D341Med (cell line): ENCODE measurements around the gene APOBR.
"Not testable (repeated sequence)": the region's sequence is repeated elsewhere in the genome, so short reads cannot be mapped to it uniquely, and the experiment has no call there.

Experiments used
- DNase-seq: peaks from one replicate; pipeline ENCODE4 v3.0.0; 2012; ENCODE audit warnings: low spot score

The APOBR gene

DNA sequence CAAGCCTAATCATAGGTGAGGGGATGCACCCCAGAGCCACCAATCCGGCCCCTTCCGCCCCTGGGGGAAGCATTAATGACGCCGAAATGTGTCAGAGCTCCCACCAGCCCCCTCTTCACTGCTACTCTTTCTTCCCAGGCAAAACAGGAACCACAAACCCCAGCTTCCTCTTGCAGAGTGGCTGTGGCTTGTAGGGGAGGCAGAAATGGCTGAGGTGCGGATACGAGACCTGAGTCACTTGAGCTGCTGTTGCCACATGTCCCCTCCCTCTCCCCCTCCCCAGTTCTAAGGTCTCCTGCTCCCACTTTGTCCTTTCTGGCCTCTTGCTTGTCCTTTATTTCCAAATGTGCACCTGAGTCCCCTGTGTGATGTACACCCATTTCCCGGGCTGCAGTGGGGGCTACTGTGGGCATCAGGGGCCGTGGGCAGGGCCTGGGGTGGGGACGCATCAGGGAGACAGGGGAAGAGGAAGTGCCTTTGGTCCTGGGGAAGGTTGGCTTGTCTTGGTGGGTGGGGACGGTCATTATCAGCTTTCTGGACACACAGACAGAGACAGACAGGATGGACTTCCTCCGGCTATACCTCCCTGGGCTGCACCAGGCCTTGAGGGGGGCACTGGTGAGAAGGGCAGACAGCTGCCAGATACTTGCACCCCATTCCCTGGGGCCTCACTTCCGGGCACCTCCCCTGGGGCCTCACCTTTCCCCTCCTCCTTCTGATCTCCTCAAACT is at the start of gene APOBR:
Gene APOBR (plus strand): TSS at position 523 of the 731 bp plus-strand sequence. CDS start 39 bp downstream, at position 562.
- no peak for DNase-seq

DNA sequence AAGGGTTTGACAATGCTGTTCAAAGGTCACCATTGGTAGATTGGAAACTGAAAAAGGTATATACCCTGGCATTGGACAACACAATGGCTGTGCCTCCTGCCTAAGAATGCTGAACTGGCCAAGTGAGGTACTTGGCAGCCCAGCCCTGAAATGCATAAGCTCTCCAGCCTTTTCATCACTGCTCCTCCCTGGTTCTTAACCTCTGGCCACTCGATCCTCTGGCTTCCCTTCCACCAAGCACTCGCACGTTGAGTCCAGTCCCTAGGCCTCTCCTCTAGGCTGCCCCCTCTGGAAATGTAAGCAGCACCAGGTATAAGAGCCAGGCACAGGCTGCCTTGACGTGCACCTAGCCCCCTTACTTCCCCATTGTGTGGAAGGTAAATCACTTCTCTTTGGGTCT is 48.1 kb upstream of the APOBR start:
- not testable (repeated sequence) for DNase-seq

GRCh38 chr16:28447081-28447480 is 47.4 kb upstream of the APOBR start:
- DNase-seq, result not testable (repeated sequence)

DNA sequence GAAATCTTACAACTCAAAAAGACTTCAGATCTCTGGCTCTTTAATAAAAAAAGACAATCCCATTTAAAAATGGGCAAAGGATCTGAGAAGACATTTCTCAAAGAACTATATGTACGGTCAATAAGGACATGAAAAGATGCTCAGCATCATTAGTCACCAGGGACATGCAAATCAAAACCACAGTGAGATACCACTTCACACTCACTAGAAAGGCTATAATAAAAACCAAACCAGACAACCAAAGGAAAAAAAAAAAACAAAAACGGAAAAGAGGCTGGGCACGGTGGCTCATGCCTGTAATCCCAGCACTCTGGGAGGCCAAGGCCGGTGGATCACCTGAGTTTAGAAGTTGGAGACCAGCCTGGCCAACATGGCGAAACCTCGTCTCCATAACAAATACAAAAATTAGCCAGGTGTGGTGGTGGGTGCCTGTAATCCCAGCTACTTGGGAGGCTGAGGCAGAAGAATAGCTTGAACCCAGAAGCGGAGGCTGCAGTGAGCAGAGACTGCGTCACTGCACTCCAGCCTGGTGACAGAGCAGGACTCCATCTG is 20.7 kb upstream of the APOBR start:
- no peak for DNase-seq

GRCh38 chr16:28475221-28475620 is 19.2 kb upstream of the APOBR start:
- DNase-seq, result no peak

- no peak for DNase-seq
Measured at GRCh38 chr16:28477311-28477920, 17.0 kb upstream of the APOBR start.

DNA sequence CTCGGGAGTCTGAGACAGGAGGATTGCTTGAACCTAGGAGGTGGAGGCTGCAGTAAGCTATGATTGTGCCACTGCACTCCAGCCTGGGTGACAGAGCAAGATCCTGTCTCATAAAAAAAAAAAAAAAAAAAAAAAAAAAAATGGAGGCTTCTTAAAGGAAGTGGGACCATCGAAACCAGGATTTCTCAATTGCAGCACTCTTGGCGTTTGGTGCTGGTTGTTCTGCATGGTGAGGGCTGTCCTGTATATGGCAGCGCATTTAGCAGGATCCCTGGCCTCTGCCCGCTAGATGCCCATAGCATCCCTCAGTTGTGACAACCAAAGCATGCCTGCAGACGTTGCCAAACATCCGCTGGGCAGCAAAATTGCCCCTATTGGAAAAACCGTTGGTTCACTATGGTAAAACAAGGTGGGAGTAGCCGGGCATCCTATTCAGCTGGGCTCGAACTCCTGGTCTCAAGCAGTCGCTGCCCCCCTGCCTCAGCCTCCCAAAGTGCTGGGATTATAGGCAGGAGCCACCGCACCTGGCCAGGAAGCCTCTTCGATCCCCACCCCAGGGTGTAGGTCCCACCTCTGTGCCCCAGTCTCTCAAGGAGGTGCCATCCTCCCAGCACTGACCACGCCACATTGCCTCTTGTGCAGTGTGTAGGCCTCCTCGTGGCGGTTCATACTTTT is 15.8 kb upstream of the APOBR start:
- DNase-seq, result no peak

DNA sequence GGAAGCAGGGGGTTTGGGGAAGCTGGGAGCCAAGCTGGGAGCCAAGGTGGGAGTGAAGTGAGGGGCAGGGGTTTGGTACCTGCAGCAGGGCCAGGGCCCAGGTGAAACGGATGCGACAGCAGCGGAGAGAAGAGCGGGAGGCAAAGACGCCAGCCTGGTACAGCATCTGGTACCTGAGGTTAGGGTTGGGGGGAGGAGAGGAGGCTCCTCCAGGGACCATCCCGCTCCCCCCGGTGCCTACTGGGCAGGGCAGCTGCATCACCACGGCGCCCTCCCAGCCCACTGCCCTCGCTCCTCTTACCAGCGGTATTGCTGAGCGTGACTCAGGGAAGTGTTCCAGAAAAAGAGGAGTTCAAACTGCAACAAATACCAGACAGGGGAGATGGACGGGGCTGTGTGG is 12.4 kb upstream of the APOBR start:
- DNase-seq, result no peak

GRCh38 chr16:28483361-28483760 is 11.1 kb upstream of the APOBR start:
- not testable (repeated sequence) for DNase-seq

GRCh38 chr16:28486266-28486665 is 8.2 kb upstream of the APOBR start:
- DNase-seq, result no peak

GRCh38 chr16:28491230-28491969 is 3.0 kb upstream of the APOBR start:
- peak; percentile 52 for DNase-seq

GRCh38 chr16:28491970-28492474 is 2.4 kb upstream of the APOBR start, which contains the start of gene CLN3:
CLN3 (minus strand) TSS chr16:28492074; CDS start chr16:28491759, 315 bp downstream.
- peak; percentile 91 for DNase-seq

DNA sequence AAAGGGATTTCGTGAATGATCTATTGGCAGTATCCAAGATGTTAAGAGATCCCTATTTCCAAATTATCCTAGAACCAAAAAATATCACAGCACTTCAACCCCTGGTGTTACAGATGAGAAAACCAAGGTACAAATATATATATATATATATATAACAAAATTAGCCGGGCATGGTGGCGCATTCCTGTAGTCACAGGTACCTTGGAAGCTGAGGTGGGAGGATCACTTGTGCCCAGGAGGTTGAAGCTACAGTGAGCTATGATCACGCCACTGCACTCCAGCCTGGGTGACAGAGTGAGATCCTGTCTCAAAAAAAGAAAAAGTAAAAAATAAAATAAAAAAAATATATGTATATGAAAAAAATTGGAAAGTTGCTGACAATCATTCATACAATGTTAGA is 1.9 kb upstream of the APOBR start:
- DNase-seq, result no peak

GRCh38 chr16:28495098-28495793 is 803 bp downstream of the APOBR start:
- no peak for DNase-seq

DNA sequence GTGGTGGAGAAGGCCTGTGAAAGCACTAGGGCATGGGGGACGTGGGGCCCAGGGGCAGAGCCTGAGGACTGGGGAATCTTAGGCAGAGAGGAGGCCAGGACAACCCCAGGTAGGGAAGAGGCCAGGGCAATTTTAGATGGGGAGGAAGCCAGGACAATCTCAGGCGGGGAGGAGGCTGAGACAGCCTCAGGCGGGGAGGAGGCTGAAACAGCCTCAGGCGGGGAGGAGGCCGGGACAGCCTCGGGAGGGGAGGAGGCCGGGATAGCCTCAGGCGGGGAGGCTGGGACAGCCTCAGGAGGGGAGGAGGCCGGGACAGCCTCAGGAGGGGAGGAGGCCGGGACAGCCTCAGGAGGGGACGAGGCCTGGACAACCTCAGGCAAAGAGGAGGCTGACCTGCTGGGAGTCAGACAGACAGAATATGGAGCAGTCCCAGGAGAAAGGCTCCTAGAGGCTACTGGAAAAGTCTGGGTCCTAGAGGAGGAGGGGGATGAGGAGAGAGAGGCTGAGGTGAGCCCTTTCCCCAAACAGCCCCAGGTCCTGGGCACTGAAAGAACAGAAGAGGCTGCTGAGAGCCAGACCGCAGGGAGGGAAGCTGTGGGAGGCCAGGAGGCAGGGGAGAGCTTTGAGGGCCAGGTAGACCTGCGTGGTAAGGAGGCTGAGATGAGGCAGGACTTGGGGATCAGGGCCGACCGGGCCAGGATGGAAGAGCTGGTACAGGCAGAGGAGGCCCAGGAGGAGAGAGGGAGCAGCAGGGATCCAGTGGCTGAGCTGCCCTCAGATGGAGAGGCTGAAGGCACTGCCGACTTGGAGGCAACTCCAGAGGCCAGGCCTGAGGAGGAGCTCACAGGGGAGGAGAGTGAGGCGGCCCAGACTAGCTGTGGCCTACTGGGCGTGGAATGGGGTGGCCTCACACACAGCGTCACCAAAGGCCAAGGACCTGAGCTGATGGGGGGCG is 1.6 kb downstream of the APOBR start:
- DNase-seq, result no peak

DNA sequence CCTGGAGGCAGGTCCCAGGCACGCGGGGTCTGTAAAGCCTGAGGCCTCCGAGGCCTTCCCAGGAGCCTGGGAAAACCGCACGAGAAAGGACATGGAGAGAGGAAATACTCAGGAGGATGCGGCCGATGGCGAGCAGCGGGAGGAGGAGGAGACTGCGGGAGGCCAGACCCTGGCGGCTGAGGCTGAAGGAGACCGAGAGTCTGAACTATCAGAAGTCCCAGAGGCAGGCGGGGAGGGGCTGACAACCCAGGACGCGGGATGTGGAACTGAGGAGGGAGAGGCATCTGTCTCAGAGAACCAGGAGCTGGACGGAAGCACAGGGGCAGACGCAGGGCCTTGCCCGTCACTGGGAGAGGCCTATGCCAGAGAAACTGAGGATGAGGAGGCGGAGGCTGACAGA is 2.4 kb downstream of the APOBR start:
- no peak for DNase-seq

DNA sequence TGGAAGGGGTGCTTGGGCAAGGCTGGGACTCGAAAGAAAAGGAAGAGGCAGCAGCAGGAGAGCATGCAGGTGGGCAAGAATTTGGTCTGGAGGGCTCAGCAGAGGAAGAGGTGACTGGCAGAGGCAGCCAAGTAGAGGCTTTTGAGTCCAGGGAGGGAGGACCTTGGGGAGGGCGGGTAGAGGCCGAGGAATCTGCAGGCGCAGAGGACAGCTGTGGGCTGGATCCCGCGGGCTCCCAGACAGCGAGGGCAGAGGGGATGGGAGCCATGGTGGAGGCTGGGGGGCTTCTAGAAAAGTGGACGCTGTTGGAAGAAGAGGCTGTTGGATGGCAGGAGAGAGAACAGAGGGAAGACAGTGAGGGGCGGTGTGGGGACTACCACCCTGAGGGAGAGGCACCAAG is 2.9 kb downstream of the APOBR start:
- DNase-seq, result no peak

DNA sequence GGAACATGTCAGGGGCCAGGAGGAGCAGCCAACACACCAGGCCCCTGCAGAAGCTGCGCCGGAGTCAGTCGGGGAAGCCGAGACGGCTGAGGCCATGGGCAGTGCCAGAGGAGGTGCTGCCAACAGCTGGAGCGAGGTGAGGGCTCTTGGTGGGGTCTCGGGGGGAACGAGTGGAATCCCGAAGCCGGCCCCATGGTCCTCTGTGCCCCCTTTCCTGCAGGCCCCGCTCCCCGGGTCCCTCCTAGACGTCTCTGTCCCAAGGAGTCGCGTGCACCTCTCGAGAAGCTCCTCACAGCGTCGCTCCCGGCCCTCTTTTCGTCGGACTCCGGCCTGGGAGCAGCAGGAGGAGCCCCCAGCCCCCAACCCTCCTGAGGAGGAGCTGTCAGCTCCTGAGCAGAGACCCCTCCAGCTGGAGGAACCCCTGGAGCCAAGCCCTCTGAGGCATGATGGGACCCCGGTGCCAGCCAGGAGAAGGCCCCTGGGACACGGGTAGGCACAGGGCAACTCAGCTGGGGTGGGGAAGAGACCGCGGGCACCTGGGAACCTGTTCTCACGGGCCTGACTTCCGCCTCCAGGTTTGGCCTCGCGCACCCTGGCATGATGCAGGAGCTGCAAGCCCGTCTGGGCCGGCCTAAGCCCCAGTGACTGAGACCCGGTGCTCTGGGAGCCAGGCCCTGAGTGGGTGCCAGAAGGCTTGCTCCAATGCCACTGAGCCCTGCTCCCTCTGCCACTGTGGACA is 3.6 kb downstream of the APOBR start:
- DNase-seq, result no peak

GRCh38 chr16:28498666-28499381 is 4.4 kb downstream of the APOBR start:
- DNase-seq, result no peak
